HTERT RPE-1 (cell line): ENCODE data around the gene TMA16.
"Not testable (repeated sequence)": the region's sequence is repeated elsewhere in the genome, so short reads cannot be mapped to it uniquely, and the experiment has no call there.

ENCODE experiments used
- in situ Hi-C: fragments of 300-500 bp; cut with MboI; formaldehyde crosslinking; loops from 4 replicates; pipeline ENCODE4 v1.14.3; 2020; ENCODE audit warnings: low sequenced_read_pairs

The TMA16 gene

DNA sequence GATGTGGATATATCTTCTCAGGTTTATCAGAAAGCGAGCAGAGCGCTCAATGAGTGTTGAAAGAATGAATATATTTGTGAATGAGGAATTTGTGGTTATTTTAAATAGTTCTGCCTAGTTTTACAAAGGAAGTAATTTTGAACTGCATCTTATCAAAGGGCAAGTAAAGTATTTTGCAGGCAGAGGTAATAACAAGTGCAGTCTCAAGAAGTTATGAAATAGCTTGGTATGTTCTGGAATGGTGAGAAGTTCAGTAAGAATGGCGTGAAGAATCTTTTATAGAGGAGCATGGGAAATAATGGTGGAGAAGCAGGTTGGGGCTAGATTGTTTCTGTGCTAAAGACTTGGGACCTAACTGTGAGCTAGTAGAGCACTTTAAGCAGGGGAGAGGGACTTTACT is 10.9 kb downstream of the TMA16 start:
- in situ Hi-C loops: no loop called here

DNA sequence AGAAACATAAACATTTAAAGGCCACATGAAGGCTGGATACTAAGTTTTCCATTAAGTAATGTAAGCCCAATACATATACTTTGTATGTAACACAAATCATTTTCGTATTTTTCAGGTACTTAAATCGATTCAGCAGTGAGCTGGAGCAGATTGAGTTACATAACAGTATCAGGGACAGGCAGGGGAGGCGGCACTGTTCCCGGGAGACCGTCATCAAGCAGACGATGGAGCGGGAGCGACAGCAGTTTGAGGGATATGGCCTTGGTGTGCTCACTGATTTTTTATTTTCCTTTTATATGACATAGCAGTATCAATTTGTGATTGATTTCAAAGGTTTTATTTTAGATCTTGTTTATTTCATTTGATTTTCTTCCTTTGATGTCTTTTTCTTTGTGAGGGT is 20.7 kb downstream of the TMA16 start:
- in situ Hi-C loops: no loop called here

DNA sequence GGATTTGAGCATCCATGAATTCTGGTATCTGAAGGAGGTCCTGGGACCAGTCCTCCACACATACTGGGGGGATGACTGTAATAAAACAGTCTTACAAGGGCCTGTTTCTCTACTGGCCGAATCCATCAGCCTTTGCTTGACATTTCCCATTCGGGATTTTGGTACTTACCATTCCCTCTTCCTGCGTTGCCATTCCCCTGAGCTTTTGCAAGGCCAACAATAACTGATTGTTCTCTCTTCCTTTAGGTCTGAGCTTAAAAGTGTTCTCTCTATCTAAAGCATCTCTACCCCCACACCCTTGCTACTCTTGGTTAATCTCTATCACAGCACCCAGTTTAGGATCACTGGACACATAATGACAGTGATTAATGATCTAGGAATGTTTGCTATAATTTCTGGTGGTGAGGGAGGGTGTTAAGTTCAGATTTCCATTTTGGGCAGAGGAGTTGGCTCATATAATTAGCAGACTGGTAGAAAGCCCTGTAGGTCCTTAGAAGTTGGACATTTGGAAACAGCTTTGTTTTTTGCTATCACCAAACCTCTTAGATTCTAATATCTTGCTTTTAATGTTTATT is 29.4 kb downstream of the TMA16 start:
- in situ Hi-C loops: no loop called here

- in situ Hi-C loops: no loop called here
Observed at GRCh38 chr4:163525982-163526381, 31.5 kb downstream of the TMA16 start.

GRCh38 chr4:163527172-163527571 is 32.7 kb downstream of the TMA16 start:
- in situ Hi-C loops: no loop called here

DNA sequence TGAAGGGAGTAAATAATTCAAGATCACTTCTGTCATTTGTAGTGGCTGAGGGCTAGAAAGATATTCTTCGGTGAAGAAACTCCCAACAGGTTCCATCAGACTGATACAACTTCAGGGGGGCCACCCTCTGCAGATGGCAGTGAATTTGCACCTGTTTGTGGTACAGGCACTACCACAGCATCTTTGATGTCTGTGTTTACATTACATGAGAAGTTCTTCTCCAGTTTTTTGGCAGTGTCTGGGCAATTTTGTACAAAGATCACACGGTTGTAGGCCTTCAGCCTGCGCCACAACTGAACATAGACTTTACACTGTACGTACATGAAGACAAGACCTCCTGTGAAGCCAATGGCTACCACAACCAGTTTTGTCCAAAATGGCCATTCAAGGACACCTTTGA is 34.2 kb downstream of the TMA16 start:
- in situ Hi-C loops: no loop called here

- in situ Hi-C loops: no loop called here
Observed at GRCh38 chr4:163534056-163534455, 39.6 kb downstream of the TMA16 start.

- in situ Hi-C loops: no loop called here
Observed at GRCh38 chr4:163535657-163536056, 41.2 kb downstream of the TMA16 start.

- in situ Hi-C loops: no loop called here
Observed at GRCh38 chr4:163536091-163536490, 41.6 kb downstream of the TMA16 start.

DNA sequence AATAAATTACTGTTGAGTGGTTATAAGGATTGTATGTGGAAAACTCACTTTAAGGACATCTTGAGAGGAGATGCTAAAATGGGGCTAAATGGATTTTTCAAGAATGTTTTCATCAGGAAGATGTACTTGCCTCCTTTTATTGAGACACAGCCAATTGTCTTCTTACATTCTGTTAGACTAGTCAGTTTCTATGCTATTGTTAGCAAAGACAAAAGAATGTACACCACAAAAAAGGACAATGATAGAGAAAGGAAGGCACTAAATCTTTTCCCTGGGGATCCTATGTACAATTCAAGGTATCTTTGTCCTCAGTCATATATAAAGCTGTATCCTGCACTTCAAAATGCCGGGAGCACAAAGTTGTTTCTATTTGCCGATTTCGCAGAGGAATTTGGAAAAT is 42.6 kb downstream of the TMA16 start:
- in situ Hi-C loops: no loop called here

DNA sequence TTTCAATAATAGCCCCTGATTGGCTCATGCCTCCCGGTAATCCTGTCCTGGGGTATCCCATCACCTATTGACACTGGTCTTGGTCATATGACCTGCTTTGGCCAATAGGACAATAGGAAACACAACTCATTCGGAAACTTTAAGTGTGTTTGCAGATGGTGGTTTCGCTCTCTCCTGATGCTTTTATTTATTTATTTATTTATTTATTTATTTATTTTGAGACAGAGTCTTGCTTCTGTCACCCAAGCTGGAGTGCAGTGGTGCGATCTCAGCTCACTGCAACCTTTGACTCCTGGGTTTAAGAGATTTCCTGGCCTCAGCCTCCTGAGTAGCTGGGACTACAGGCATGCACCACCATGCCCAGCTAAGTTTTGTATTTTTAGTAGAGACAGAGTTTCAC is 44.3 kb downstream of the TMA16 start:
- in situ Hi-C loops: not testable (repeated sequence)

- in situ Hi-C loops: no loop called here
Observed at GRCh38 chr4:163540448-163540847, 46.0 kb downstream of the TMA16 start.

DNA sequence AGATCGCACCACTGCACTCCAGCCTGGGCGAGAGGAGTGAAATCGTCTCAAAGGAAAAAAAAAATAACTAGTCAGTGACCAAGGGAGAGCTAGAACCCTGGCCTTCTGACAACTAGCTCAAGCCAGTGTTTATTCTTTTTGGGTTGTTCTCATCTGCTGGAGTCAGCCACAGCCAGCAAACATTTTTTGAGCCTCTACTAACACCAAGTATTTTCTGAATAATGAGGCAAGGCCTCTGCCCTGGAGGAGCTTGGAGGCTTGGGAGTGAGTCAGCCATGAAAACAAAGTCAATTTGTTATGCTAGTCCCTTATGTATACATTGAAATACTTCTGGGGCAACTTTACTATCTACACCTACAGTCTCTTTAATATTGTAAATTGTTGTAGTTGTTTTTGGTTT is 46.5 kb downstream of the TMA16 start:
- in situ Hi-C loops: no loop called here

DNA sequence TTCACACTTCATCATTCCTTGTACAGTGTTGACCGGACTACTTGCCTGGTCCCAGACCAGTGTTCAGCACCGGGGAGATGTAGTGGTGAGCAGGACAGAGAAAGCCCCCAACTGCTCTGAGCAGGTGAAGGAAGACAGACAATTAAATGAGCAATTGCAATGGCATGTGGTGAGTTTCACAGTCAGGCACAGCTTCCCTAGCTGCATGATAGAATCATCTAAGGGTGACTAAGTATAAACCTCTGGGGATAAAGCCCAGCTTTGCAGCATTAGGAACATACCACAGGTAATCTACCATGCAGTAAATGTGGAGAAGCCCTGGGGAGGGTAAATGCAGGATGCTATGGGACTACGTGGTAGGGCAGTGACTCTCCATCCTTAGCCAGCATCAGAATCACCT is 47.8 kb downstream of the TMA16 start:
- in situ Hi-C loops: no loop called here

DNA sequence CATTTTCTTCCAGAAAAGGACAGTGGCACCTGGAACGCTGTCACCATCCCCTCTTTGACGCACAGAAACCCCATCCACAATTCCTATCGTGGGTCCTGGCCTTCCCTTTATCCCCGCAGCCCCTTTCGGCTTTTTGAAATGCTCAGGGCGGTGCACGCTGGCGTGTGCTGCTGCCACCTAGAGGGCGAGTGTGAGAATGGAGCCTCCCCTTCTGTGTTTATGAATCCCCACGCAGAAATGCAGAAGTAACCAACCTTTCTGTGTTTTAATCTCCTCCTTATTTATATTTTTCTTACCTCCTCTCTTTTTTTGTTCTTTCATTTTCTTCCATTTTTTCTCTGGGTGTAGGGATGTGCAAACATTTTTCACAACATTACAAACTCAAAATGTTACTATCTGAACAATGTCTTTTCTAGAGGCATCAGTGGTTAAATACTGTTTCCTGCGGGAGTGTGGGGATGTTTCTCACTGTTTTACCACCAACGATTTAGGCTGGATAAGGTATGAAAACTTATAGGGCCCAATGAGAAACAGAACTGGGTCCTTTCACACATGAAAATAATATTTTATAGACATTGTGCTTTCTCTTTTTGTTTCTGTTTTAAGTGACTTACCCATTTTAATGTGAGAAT is 50.0 kb downstream of the TMA16 start:
- in situ Hi-C loops: no loop called here

DNA sequence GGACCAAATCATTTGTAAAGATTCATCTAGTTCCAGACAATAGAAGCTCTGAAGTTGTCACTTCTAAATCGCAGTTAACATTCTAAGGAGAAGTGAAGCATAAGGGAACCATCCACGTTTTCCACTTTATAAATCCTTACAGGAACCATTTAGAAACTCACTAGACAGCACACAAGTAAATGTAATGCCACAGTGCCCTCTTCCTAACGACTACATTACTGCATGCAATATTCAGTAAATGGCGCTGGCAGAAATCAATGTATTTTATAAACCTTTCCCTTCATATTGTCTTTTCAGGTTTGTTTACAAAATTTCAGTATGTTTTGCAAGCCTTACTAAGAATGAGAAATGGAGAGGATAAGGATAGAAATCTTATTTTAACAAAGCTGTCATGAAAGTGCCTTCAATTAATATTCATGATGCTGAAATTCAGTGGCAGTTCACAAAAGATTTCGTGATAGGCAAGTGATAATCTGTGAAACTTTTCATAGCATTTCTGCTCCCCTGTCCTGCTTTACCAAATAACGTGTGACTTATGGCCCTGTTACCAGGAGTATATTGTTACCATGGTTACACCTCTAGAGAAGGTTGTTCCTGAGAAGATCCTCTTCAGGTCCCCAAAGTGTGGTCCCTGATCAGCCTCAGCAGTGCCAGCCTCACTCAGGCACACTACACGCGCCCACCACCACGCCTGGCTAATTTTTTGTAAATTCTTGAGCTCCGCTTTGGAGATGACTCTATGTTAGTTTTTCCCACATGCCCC is 54.2 kb downstream of the TMA16 start:
- in situ Hi-C loops: no loop called here

DNA sequence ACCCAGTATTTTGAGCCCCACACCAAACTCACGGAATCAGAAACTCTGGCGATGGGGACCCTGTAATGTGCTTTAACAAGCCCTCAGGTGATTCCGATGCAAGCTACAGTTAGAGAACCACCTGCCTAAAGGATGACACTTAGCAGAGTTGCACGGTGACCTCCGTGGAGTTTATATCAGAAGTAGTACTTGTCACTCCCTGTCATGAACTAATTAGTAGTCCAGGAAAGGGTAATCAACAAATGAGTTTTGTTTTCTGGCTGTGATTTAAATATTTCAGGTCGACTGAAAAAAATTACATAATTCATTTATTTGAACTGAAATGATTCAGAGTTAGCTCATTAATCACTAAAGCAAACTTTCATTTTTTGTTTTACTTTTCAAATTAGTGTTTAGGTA is 56.4 kb downstream of the TMA16 start:
- in situ Hi-C loops: no loop called here

DNA sequence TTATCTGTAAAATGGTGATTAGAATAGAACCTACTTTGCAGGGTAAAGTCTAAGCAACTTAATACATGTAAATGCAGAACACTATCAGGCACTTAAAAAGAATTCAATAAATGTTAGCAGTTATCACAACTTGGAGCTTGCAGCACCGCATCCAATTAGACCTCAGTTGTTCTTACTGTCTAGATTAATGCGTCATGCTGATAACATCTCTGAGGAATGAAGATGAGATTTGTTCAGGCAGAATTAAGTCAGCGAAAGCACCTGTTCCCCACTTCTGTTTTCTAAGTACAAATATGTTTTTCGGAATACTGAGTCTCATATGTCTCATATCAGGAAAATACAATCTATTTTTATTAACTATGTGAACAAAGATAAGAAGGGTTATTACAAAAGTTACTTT is 58.7 kb downstream of the TMA16 start:
- in situ Hi-C loops: no loop called here

GRCh38 chr4:163554870-163555465 is 60.5 kb downstream of the TMA16 start:
- in situ Hi-C loops: no loop called here

DNA sequence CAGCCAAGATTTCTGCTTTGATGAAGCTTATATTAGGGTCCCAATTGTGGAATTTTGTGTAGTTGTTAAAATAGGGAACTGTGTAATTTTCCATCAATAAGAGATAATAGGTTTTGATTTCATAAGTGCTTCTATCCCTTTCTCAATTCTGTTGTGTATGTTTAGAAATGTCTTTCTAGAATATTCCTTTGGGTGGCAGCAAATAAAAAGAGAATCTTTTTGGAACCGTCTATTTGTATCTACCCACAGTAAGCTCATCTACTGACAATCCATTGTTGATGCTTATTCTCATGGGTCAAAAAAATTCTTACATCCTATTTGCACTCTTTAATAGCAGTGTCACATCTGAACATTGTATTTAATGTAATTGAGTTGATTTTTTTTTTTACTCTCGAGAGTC is 61.7 kb downstream of the TMA16 start:
- in situ Hi-C loops: no loop called here

- in situ Hi-C loops: no loop called here
Observed at GRCh38 chr4:163556650-163557391, 62.3 kb downstream of the TMA16 start.
